ENCODE measurements around the gene TCEA2.

GRCh38 chr20:64075556-64075955 is 12.6 kb downstream of the TCEA2 start:
- TF ChIP-seq CTCF (IDR thresholded peaks at IDR 0.05) (no peak), POLR2A (IDR thresholded peaks at IDR 0.05) (no peak), POLR2AphosphoS5 (IDR thresholded peaks at IDR 0.05) (no peak)
